OCI-LY7 (cell line): ENCODE data around the gene EPHA3. TPM values are rescaled to one million over a fixed set of nuclear protein-coding genes. Genes with fewer than 3 reads are reported as not detected.

Experiments used
- BruUV-seq: library from RNA; stranded (reverse); fragments of 400-500 nt; replicated peaks from 2 replicates; lab custom pipeline; 2021; lab: Mats Ljungman, UMichigan
- CTCF ChIA-PET: fragments of 300-600 bp; sonication (Branson Sonifier 250); formaldehyde crosslinking; loops from one replicate; lab custom pipeline; 2022; ENCODE audit warnings: antibody characterized with exemption; ENCODE audit not compliant: unreplicated experiment; lab: Charles Lee
- POLR2A ChIA-PET: fragments of 300-600 bp; sonication (Branson Sonifier 250); formaldehyde crosslinking; loops from one replicate; lab custom pipeline; 2022; ENCODE audit warnings: antibody characterized with exemption; lab: Charles Lee
- DNase-seq: peaks from one replicate; pipeline ENCODE4 v3.0.0-alpha.2; 2015; ENCODE audit warnings: low spot score
- H2AFZ ChIP-seq: fragments of 200-600 bp; sonication (generic), shearing (Covaris generic); 2 replicates; pipeline ENCODE4 v1.6.1; 2014; ENCODE audit warnings: mild to moderate bottlenecking, antibody characterized with exemption, low read length, moderate library complexity
- H3K27ac ChIP-seq: fragments of 200-600 bp; sonication (generic); 2 replicates; pipeline ENCODE4 v1.5.1; 2014; ENCODE audit warnings: mixed run types, low read depth, mild to moderate bottlenecking, moderate library complexity, low read length, inconsistent platforms; ENCODE audit not compliant: poor library complexity, severe bottlenecking
- H3K36me3 ChIP-seq: fragments of 200-600 bp; sonication (generic); 2 replicates; pipeline ENCODE4 v1.6.1; 2014; ENCODE audit warnings: mild to moderate bottlenecking, antibody characterized with exemption, low read length, moderate library complexity, mixed read lengths; ENCODE audit not compliant: insufficient read depth
- H3K4me1 ChIP-seq: fragments of 200-600 bp; sonication (generic); 2 replicates; pipeline ENCODE4 v1.5.1; 2014; ENCODE audit warnings: mild to moderate bottlenecking, low read length; ENCODE audit not compliant: insufficient read depth, poor library complexity, severe bottlenecking
- H3K4me2 ChIP-seq: fragments of 200-600 bp; sonication (generic); 2 replicates; pipeline ENCODE4 v1.6.1; 2014; ENCODE audit warnings: mild to moderate bottlenecking, low read length
- H3K4me3 ChIP-seq: fragments of 200-600 bp; sonication (generic); 2 replicates; pipeline ENCODE4 v1.5.1; 2014; ENCODE audit warnings: mild to moderate bottlenecking, low read depth, low read length; ENCODE audit not compliant: poor library complexity, severe bottlenecking
- H3K79me2 ChIP-seq: fragments of 200-600 bp; sonication (generic); 2 replicates; pipeline ENCODE4 v1.6.1; 2016; ENCODE audit warnings: low read depth, mild to moderate bottlenecking, low read length, moderate library complexity, mixed read lengths; ENCODE audit not compliant: insufficient read depth
- H3K9me2 ChIP-seq: fragments of 200-600 bp; sonication (generic); 2 replicates; pipeline ENCODE4 v1.6.1; 2016; ENCODE audit warnings: mild to moderate bottlenecking, low read length, mixed read lengths; ENCODE audit not compliant: insufficient read depth
- H3K9me3 ChIP-seq: fragments of 200-600 bp; sonication (generic); 2 replicates; pipeline ENCODE4 v1.6.1; 2014; ENCODE audit warnings: mild to moderate bottlenecking, mixed run types, low read length, mixed read lengths
- H4K20me1 ChIP-seq: fragments of 200-600 bp; sonication (generic); 2 replicates; pipeline ENCODE4 v1.6.1; 2014; ENCODE audit warnings: mild to moderate bottlenecking, antibody characterized with exemption, low read length, moderate library complexity, mixed read lengths; ENCODE audit not compliant: insufficient read depth
- CTCF ChIP-seq: fragments of 200-600 bp; sonication (generic); conservative IDR thresholded peaks from 2 replicates; pipeline ENCODE4 v1.5.1; 2014; ENCODE audit warnings: mild to moderate bottlenecking, antibody characterized with exemption, low read length, moderate library complexity, mixed read lengths
- EZH2phosphoT487 ChIP-seq: fragments of 200-600 bp; sonication (generic); IDR thresholded peaks from 2 replicates; pipeline ENCODE4 v1.6.1; 2018; ENCODE audit warnings: low read depth, borderline replicate concordance, mild to moderate bottlenecking, mixed run types, antibody characterized with exemption, low read length, moderate library complexity, mixed read lengths
- intact Hi-C: fragments of 100-400 bp; cut with micrococcal nuclease; formaldehyde crosslinking; loops from one replicate; pipeline ENCODE4 v1.10.0; 2022; ENCODE audit not compliant: unreplicated experiment
- total RNA-seq, 2 experiments: library from RNA; depleted of rRNA in 1 of 2; stranded (reverse); fragments of >200 nt in 1 of 2; shearing (Covaris generic) in 1 of 2; gene quantifications; 2 replicates each; pipeline ENCODE4 v1.2.3, GENCODE V29; 2014 to 2022

Gene EPHA3
- total RNA-seq, 2 experiments from 2014 or later: not detected

- DNase-seq: no peak
- H3K79me2 ChIP-seq: no peaks in the 10 kb centered on the region
- intact Hi-C loops: no loop called here
- no peaks in the 10 kb centered on the region for H3K4me1 ChIP-seq
- no peaks in the 10 kb centered on the region for H3K9me3 ChIP-seq
- H2AFZ ChIP-seq: no peak overlapping the region
- ChIA-PET CTCF (no interaction called here), POLR2A (no interaction called here)
- H3K4me2 ChIP-seq: no peak overlapping the region
- TF ChIP-seq EZH2phosphoT487 (no peak), CTCF (no peak)
- no TSS peak for BruUV-seq
- H3K36me3 ChIP-seq: no peaks in the 10 kb centered on the region
- H3K9me2 ChIP-seq: no peaks in the 10 kb centered on the region
- H4K20me1 ChIP-seq: no peaks in the 10 kb centered on the region
- H3K27ac ChIP-seq: no peak overlapping the region
- no peak overlapping the region for H3K4me3 ChIP-seq
These were observed 168.7 kb downstream of the EPHA3 start for GRCh38 chr3:89276116-89276515.

GRCh38 chr3:89278302-89279025 is 171.0 kb downstream of the EPHA3 start:
- BruUV-seq: no TSS peak
- DNase-seq: no peak
- ChIA-PET CTCF (no interaction called here), POLR2A (no interaction called here)
- no peaks in the 10 kb centered on the region for H3K36me3 ChIP-seq
- H3K9me2 ChIP-seq: no peaks in the 10 kb centered on the region
- no peak overlapping the region for H3K27ac ChIP-seq
- intact Hi-C loops: no loop called here
- H3K4me1 ChIP-seq: no peaks in the 10 kb centered on the region
- TF ChIP-seq CTCF (no peak), EZH2phosphoT487 (no peak)
- no peaks in the 10 kb centered on the region for H3K79me2 ChIP-seq
- H2AFZ ChIP-seq: no peak overlapping the region
- H3K9me3 ChIP-seq: no peaks in the 10 kb centered on the region
- H3K4me3 ChIP-seq: no peak overlapping the region
- H4K20me1 ChIP-seq: no peaks in the 10 kb centered on the region
- H3K4me2 ChIP-seq: no peak overlapping the region

- no peaks in the 10 kb centered on the region for H3K36me3 ChIP-seq
- TF ChIP-seq EZH2phosphoT487 (no peak), CTCF (no peak)
- no peaks in the 10 kb centered on the region for H3K79me2 ChIP-seq
- ChIA-PET CTCF (no interaction called here), POLR2A (interaction anchor here (1.2 kb wide), 1 partner anchor 101 kb away, joined by 5 read pairs; no protein-coding TSS in a partner anchor)
- DNase-seq: no peak
- no peaks in the 10 kb centered on the region for H3K4me1 ChIP-seq
- intact Hi-C loops: no loop called here
- no peaks in the 10 kb centered on the region for H3K9me2 ChIP-seq
- H4K20me1 ChIP-seq: no peaks in the 10 kb centered on the region
- no peak overlapping the region for H3K4me3 ChIP-seq
- no TSS peak for BruUV-seq
- H2AFZ ChIP-seq: no peak overlapping the region
- no peak overlapping the region for H3K4me2 ChIP-seq
- H3K9me3 ChIP-seq: no peaks in the 10 kb centered on the region
- H3K27ac ChIP-seq: no peak overlapping the region
These were observed 172.9 kb downstream of the EPHA3 start for GRCh38 chr3:89280301-89280700.
